Non-pigmented ciliary epithelial cell (primary cell): Measurements from ENCODE around the gene MROH2A.
A peak's percentile ranks its signal among the peaks of the same experiment; 100 is the strongest.

Experiments used
- DNase-seq: peaks from one replicate; pipeline ENCODE4 v3.0.0-alpha.2; 2010; ENCODE audit warnings: low read depth

Gene MROH2A

GRCh38 chr2:233837694-233838229, 59.6 kb downstream of the MROH2A start:
- no peak for DNase-seq

GRCh38 chr2:233838251-233838650, 60.1 kb downstream of the MROH2A start:
- DNase-seq, result no peak

DNA sequence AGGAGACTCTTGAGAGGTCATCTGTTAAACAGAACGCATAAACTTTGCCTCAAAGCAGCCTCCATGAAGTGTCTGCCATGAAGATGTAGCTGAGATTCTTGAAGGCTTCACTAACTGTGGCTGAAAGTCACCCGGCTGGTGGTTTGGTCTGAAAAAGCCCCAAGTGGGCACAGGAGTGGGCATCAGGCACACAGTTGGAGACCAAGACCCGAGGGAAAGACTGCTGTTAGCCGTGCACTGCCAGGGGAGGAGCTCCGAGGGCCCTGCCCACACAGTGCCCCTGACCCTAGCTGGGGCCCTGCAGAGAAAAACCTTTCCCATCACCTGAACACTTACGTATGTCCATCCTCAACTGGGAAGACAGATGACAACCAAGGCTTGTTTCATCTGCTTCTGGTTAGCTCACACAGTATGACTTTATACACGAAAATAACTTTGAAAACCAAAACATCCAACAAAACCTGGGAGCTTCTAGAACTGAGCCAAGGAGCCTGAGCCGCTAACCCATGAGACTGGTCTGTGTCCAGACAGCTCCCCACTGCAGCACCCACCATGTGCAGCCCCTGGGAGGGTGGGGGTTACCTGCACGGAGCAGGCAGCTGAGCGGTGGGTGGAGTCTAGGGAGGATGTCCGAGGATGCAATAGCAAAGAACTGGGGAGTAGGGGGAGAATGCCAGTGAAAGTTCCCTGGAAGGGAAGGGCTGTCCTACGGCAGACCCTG, 60.8 kb downstream of the MROH2A start:
- DNase-seq, result no peak

DNA sequence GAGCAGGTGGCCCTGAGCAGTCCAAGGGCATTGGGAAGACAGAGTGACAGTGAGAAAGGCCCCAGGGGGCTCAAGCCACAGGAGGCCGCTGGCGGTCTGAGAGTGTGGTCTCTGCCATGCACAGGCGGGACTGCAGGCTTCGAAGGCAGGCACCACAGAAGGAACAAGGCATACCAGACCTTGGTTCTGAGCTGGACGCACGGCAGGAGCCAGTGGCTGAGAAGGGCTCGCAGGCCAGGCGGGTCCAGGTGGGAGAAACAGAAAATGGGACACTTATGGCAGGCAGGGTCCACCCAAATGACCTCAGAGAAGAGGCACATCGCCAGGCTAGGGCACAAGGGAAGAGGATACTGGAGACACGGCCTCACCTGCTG, 61.3 kb downstream of the MROH2A start:
- no peak for DNase-seq

- no peak for DNase-seq
Measured at GRCh38 chr2:233840520-233840919, 62.4 kb downstream of the MROH2A start.

- no peak for DNase-seq
Measured at GRCh38 chr2:233841183-233841582, 63.1 kb downstream of the MROH2A start.

DNA sequence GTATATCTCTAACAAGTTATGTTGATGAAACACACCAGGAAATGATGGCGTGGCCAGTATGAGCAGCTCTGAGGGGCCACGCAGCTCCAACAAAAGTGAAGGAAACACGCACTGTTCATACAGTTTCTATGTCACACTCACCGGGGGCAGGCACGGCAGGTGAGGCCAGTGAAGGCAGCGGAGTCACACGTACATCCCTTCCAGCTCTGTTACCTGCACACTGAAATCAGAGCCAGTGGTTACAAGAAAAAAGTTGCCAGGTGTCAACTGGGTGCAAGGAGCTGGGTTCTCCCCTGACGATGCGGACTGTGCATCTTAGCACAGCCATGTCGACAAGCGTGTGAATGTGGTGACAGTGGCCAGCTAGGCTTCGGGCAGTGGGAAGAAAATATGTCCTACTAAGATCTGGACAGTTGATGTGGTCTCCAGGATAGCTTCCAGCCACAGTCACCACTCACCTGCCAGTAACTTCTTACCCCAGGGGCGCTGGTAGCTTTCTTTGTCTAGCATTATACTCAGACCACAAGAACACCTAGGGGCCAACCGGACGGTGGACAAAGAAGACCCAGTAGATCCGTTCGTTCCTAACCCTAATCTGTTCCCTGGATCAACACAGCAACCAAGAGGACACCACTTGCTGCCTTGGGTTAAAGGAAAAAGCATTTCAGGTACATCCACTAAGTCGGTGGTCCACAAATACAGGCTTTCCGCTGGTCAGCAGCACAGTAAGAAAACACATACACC, 66.1 kb downstream of the MROH2A start:
- no peak for DNase-seq

DNA sequence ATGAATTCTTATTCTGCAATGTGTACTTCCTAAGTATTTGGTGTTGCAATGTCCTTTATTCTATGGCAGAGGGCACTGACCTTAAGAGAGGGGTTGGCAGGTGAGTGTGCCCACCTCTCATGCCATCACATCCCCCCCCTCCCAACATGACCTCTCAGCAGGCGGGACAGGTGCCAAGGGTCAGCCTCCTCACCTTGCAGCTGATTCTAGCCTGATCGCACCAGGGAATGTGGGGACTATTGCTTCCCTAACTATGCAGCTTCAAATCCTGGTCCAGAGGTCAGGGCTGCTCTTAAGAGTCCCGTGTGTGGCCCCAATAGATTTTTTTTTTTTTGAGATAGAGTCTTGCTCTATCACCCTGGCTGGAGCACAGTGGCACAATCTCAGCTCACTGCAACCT, 66.7 kb downstream of the MROH2A start:
- DNase-seq, result no peak

- no peak for DNase-seq
Measured at GRCh38 chr2:233845301-233846060, 67.4 kb downstream of the MROH2A start.

- DNase-seq, result no peak
Measured at GRCh38 chr2:233846387-233847247, 68.5 kb downstream of the MROH2A start.

- no peak for DNase-seq
Measured at GRCh38 chr2:233847248-233847898, 69.2 kb downstream of the MROH2A start.

DNA sequence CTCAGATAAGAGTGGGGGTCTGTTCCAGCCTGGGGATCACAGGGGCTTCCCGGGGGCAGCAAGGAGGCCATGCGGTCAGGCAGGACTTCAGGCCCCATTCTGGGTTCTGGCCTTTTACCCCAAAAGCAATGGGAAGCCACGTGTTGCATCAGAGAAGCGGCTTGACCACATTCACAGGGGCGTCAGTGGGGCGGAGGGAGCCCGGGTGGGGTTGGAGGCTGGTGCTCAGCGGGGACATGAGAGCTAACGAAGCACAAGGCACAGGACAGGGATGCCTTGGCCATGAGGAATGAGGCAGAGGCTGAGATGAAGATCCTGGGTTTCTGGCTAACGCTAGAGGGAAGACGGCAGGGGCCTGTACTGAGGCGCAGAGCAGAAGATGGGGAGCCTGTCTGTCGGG, 70.1 kb downstream of the MROH2A start:
- no peak for DNase-seq

DNA sequence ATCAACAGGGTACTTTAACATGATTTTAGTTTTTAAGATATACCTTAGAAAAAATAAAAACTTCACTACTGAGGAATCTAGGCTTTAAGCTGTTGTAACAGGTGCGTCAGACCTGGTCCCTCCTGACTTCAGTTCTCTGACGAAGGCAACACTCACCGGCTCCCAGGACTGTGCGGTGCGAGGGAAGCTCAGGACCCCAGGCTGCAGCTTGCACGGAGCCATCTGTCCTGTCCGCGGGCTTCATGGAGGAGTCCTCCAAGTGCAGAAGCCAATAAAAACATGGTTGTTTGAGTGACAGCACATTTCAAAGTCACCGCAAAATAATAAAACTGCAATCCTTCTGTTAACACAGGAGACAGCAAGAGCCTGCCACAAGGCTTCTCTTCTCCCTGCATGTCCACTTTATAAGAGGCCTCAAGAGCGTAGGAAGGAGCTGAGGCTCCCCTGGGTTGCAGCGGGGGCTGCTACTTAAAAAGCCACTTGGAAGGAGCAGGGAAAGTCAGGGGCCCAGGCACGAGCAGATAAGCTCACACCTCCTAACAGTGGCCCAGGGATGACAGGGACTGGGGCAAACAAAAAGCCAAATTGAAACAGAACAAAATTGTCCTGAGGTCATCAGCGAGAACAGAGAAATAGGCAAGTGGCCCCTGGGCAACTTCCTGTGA, 71.6 kb downstream of the MROH2A start:
- no peak for DNase-seq

DNA sequence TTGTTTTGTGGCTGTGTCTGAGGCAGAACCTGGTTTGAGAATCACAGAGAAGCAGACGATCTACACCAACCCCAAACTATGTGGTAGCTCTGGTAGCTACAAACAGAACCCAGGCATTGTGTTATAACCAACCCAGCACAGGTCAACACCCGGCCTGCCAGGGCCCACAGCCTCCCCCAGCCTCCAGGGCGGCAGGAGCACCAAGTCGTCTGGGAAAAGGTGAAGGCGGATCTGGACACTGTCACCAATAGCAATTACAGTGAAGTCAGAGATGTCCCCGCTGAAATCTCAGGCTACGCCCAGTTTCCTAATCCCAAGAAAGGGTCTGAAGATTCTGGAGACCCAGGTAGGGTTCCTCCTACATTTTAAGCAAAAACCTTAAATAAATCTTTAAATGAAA, 72.6 kb downstream of the MROH2A start:
- DNase-seq, result no peak

GRCh38 chr2:233851169-233851568, 73.0 kb downstream of the MROH2A start:
- DNase-seq, result no peak

- no peak for DNase-seq
Measured at GRCh38 chr2:233852056-233852455, 73.9 kb downstream of the MROH2A start.

GRCh38 chr2:233853353-233853752, 75.2 kb downstream of the MROH2A start:
- DNase-seq, result no peak

DNA sequence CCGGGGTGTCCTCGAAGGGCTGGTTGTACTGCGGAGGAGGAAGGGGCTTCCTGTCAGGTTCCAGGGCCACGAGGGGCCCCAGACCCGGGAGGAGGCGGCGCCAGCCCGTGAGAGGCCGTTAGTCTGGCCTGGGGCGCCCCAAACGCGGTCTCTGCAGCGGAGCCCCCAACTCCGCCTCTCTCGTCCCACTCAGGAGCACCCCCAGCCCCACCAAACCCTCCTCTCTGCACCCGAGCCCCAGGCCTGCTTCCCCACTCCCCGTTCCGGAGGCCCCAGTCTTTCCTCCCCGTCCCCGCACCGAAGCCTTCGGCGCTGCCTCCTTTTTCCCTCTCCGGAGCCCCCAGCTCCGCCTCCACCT, 75.7 kb downstream of the MROH2A start:
- no peak for DNase-seq

GRCh38 chr2:233854241-233854981, 76.3 kb downstream of the MROH2A start, which contains the start of gene HJURP:
Gene HJURP, minus strand, starts transcription at chr2:233854535. Its CDS starts 35 bp downstream, at chr2:233854500.
- peak; percentile 77 for DNase-seq

DNA sequence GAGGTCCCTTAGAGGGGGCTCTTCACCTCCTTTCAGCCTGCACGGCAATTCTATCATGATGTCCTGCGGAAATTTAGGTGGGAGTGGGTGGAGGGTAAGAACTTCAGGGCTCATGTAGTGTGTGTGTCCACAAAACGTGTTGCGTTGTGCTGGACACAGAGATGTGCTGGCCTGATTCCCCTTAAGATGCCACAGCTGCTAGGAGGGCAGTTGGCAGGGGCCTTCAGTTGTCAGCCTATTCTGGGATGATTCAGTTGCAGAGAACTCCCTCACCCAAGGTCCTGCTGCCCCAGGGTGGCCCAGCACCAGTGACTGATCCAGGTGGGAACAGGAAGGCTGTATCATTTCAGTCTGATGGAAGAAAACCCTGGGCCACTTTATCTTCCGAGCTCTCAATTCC, 77.2 kb downstream of the MROH2A start:
- DNase-seq, result no peak
